IPS DF 4.7 (cell line): ENCODE results near the gene BABAM1.

Experiments used
- DNase-seq: peaks from one replicate; pipeline ENCODE4 v3.0.0-alpha.2; 2013; ENCODE audit warnings: low spot score; ENCODE audit errors: extremely low read depth

BABAM1 gene

DNA sequence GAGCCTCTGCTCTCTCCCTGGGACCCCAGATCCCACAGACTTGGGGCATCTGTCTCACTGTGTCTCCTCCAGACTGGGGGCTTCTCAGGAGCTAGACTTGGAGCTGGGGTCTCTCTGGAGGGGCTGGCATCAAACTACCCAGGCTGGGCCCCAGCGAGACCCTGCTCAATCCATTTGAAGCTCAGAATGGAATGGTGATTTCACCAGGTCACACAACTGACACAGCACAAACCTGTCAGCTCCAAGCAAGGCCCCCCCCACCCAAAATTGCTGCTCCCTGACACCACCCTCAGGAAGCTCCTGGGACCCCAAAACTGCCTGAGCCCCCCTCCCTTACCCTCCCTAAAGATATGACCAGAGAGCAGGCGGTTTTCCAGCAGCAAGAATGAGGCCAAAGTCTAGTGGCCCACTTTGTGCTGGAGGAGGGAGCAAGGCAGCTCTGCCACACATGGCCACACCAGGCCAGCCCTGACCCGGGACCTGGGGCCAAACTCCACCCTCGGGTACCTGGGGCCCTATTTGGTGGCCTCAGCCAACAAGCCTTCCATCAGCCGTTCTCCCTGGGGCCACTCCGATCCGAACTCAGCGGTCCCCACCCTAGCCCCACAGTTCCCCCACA lies 23.9 kb upstream of the BABAM1 start:
- no peak for DNase-seq

DNA sequence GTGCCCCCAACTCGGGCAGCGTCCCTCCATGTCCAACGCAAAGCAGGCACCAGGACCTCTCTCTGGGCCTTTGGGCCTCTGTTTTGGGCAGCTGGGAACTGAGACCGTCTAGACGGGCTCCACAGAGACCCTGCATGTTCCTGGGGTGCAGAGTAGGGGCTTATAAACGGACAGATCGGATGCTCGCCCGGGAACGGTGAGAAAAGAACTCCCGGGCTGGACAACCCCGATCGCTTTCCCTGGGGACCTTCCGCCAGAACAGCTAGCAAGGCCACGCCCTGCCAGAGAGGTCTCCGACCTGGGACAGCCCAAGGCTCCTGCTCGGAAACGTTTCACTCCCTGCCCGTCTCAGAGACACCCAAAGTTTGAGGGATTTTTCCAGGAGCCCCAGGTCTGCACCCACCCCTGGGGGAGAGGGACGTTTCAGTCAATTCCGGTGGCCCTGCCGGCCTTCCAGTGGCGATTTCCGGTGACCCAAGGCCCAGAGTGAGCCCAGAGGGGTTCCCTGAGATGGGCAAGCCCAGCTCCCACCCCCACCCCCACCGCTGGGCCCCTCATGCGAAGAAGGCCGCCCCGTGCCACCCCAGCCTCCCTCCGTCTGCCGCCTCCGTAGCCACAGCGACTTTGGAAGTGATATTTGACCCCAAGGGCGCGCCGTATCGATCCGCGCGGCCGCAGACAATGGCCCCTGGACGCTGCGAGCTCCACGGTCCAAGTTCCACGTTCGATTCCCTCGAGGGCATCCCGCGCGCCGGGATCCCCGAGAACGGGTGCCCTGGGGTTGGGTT lies 23.2 kb upstream of the BABAM1 start:
- no peak for DNase-seq

DNA sequence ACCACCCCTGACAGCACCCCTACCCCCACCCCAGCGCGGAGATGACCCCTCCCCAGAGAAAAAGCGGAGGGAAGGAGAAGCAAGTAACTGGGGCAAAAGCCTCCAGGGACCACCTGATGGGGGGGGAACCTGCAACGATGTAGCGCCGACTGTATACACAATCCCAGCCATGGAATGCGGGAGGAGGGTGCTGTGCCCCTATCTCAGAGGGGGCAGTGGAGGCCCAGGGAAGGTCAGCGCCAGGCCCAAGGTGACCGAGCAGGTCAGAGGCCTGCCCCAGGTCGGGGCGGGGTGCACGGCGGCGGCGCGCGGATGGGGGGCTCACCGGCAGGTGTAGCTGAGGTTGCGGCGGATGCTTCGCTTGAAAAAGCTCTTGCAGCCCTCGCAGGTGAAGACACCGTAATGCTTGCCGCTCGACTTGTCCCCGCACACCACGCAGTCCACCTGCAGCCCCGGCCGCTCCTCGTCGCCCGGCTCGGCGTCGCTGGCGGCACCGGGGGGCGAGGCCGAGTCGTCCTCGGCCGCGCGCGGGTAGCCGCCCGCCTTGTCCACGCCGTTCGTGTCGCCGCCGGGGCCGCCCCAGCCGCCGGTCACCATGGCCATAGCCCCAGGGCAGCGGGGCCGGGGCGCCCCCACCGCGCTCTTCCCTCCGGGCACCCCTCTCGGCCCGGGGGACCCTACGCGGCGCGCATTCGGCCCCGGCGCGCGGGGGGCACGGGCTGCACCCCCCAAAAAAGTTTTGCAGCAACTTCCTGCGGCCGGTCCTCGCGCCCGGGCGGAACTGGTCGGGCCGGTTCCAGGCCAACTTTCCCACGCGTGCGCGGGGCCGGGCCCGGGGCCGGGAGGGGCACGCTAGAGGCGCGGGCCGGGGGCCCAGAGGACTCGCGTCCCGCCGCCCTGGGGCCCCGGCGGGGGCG lies 22.4 kb upstream of the BABAM1 start:
- DNase-seq: no peak

DNA sequence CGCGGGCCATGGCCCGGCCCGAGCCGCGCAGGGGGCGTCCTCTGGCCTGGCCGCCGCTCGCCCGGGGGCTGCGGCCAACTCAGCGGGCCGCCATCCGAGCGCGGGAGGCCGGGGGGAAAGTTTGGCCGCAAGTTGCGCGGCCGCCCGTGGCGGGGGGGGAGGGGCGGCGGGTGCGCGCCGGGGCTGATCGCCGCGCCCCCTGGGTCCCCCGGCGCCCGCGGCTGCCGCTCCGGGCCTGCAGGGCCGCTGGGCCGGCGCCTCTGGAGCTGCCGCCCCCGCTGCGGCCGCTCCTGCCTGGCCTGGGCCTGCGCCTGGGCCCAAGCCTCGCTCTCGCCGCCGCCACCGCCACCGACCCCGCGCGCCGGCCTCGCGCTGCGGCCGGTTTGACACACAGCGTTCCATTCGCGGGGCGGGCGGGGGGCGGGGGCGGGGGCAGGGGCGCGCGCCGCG lies 21.7 kb upstream of the BABAM1 start, which contains the start of gene NR2F6:
TSS of gene NR2F6 (minus strand) at position 385 of the 450 bp plus-strand sequence. CDS start 699 bp downstream, outside the sequence.
- no peak for DNase-seq

DNA sequence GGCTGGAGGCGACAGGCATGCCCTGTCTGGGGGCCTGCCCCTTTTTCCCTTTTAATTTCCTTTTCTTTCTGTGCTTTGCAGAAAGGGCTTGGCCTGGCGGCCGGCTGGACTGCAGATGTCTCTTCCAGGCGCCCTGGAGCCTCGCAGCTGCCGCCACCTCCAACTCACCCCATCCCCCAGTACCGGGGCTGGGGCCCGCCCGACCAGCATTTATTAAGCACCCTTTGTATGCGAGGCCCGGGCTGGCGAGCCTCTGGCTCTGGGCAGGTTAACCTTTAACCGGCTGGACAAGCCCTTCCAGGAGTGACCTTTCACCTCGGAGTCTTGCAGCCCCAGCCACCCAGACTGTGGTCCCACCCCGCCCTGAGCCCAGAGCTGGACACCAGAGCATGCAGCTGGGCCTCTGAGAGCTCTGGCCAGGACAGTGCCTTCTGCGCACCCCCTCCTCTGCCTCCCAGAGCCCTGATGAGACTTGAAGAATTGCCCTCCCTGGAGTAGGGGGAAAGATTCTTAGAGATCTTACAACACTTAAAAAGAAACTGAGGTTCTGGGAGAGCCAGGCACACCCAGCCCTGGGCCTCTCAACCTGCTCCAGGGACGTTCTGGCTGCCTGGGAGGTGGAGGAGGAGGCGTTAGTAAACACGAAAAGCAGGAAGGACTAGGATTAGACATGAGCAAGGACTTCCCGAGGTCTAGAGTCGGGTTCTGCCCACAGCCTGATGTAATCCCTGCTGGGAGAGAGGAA lies 20.4 kb upstream of the BABAM1 start:
- DNase-seq: no peak

DNA sequence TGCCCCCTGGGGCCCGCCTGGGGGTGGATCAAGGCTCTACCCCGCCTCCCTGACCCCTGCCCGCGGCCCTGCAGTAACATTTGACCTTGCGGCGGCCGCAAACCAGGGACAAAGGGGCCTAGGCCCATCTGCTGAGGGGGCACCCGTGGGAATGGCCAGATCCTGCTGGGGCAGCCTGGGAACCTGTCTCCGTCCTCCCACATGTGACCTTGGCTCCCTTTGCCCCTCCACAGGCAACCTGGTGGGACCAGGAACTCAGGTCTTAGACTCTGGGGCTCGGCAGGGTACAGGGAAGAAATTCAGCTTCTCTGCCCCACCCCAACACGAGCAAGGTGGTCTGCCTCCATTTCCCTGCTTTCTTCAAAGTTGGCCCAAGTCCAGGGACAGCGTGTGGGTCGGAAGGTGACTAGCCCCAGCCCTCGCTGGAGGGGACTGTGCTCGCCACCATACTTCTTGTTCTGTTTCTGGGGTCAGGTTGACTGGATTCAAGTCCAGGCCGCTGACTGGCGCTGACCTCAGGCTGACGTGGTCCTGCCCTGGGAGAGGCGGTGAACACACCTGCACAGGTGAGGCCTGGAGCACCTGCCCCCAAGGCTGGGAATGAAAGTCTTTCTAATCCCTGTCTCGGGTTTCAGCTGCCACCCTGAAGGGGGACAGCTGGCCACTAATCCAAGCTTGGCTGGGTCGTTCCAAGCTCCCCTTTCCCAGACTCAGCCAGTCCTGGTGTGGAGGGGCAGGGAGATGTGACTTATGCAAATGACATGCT lies 19.0 kb upstream of the BABAM1 start:
- DNase-seq: no peak

DNA sequence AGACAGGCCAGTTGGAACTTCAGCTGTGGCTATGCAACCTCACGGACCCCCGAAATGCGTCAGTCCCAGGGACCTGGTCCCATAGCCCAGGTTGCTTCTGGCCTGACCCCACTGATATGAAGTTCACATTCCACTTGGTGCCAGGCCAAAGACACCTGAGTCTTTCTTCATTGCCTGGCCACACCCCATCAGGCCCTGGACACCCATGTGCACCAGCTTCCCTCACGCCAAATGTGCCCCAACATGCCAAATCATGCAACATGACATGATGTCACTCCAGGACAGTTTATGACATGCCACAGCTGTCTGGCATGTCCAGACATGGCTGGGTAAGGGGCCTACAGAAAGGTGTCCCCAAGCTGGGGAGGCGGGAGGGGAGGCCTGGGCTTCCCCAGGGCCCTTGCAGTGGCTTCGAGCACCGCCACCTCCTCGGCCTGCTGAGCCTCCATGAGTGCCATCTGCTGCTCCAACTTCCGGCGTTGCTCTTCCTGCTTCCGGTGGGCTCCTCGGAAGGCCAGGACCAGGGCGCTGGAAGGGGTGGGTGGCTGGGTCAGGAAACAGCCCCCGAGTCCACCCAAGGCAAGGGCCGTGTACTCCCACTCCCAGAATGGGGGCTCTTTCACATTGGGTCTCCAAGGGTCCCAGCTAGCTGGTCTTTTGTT lies 17.2 kb upstream of the BABAM1 start:
- no peak for DNase-seq

DNA sequence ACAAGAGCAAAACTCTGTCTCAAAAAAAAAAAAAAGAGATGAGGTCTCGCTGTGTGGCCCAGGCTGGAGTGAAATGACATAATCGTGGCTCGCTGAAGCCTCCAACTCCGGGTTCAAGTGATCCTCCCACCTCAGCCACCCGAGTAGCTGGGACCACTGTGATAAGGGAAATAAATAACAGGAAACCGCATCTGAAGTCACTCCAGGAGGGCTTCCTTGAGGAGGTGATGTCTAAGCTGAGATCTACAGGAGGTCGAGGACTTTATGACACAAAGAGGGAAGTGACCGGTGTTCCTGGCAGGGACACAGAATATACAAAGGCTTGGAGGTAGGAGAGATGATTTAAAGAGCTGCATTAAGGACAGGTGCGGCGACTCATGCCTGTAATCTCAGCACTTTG lies 12.6 kb upstream of the BABAM1 start:
- DNase-seq: no peak

DNA sequence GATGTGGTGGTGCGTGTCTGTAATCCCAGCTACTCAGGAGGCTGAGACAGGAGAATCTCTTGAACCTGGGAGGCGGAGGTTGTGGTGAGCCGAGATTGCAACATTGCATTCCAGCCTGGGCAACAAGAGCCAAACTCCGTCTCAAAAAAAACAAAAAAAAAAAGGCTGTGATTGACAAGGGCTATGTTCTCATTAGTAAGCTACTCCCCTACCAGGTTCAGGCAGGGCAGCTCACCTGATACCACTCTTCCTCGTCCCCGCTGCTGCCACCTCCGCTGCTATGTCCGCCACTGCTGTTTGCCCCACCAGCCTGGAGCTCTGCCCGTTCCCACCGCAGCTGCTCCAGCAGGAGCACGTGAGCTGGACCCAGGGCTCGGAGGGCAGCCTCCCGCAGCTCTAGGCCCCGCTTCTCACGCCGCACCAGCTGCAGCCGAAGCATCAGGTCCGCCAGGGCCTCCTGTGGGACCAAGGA lies 12.1 kb upstream of the BABAM1 start:
- no peak for DNase-seq

DNA sequence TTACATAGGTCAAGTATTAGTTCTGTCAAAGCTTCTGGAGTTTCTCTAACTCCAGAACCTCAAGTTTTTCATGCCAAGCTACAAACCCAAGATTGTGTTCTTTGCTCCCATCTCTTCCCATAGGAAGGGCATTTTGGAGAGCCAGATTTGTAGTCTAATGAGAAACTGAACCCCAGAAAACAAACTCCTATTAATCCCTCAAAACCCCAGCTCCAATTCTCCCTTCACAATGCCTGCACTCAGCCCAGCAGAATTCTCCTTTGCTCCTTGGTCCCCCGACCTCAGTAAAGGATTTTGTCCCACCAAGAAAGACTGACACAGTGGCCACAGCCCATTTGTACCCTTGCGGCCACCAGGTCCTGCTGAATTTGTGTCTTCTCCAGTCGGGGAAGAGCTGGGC lies 11.1 kb upstream of the BABAM1 start:
- DNase-seq: no peak

DNA sequence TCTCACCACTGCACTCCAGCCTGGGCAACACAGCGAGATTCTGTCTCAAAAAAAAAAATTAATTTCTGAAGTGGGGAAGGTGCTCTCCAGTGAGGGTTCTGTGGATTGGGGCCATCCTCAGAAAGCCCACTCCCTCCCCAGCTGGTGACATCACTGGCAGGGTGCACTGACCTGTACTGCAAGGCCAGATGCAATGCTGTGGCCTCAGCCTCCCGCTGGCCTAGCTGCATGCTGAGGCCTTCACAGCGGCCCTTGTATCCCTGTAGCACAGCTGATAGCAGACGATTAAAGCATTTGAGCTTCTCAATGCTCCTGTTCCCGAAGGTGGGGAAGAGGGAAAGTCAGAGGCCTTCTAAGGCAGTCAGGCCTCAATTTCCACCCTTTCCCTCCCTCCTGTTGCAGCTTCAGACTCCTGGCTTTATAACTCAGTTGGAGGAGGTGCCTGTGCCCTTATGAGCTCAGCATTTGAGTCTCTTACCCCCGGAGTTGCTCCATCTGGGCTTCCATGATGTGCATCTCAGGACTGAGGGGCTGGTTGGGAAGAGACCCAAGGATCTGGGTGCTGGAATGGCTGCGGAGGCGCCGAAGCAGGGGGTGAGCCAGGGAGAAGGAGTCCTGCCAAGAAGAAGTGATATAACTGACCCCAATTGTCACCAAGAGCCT lies 8.0 kb upstream of the BABAM1 start:
- DNase-seq: no peak

DNA sequence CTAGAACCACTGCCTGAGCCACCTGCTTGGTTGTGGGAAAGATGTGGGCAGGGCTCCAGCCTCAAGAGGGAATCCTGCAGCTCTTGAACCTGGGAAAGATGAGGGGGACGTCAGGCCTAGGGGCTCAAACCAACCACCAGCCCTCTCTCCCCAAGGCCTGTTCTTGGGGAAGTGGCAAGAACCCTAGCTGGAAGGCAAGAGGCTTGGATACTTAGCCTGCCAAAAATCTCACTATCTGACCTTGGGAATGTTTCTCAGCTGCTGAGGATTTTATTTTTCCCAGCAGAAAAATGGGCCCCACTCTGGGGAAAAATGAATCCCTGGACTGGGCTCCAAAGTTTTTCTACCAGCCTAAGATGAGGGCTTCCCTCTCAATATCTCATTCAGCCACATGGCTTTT lies 7.3 kb upstream of the BABAM1 start:
- no peak for DNase-seq

DNA sequence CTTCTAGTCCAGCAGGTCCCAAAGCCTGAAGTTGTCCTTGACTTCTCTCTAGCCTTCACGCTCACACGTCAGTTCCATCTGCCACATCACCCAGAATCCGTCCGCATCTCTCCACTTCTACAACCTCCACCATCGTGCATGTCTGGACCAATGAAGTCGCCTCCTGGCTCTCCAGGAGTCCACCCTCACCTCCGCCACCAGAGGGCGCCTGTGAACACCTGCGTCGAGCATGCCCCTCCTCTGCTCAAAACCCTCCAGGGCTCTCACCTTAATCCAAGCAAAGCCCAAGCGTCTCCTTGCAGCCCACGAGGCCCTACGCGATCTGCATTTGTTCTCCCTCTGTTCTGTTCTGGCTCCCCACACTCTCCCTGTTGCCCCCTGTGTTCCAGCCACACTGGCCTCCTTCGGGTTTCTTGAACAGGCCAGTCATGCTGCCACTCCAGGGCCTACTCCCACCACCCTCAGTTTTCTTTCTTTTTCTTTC lies 6.4 kb upstream of the BABAM1 start:
- DNase-seq: no peak

DNA sequence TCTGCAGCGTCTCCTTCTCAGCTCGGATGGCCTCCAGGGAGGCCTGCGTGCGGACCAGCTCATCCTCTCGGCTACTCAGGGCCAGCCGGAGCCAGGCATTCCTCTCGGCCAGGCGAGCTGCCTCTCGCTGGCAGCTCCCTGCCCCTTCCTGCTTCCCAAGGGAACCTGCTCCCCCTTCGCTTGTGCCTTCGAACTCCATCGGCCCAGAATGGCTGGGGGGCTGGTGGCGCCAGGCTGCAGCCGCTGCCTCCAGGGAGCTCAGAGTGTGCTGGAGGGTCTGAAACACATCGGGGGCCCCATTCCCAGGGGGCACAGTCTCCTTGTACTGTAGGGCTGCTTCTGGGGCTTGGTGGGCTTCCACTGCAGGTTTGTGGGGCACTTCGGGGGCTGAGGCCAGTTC lies 4.7 kb upstream of the BABAM1 start:
- no peak for DNase-seq

DNA sequence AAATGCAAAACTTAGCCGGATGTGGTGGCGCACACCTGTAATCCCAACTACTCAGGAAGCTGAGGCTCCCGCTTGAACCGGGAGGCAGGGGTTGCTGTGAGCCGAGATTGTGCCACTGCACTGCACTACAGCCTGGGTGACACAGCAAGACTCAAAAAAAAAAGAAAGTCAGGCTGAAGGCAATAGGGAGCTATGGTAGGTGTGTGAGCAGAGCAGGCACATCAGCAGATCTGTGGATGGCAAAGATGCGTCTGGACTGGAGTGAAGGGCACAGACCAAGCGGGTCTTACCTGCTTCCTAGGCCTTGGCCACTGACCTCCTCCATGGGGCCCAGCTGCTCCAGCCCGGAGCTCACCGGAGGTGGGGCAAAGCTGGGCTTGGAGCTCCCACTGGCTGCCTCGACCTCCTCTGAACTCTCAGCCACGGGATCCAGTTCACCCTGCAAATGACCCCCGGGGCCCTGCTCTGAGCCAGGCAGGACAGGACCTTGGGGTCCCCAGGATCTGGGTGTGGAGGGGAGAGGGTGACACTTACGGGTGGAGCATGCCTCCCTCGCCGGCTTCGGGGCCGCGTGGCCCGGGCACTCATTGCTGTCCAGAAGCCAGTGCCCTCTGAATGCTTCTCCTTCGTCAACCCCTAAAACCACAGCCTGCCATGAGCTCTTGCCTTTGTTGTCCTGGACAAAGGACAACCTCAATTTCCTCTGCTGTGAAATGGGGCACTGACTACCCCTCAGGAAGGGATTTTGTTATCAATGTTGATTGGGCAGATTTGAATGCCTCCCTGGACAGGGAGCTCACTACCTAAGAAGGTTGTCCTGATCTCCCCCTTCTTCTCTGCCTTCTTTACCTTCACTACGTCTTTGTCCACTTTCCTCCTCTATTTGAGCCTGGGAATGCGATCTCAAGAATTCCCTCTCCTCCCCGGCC lies 3.3 kb upstream of the BABAM1 start:
- DNase-seq: no peak

DNA sequence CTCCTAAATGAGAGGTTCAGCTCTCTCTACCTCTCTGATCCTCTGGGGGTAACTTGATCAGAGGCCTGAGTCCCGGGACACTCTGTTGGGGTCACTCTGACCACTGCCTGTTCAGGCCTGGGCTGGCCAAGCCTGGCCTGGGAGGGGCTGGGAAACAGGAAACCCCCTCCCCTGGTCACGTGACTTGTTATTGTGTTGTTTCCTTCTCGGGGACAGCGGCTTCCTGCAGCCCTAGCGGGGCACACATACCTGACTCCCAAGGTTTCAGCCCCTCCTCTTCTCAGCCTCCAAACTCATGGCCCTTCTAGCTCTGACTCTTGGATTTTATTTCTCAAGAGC lies 2.6 kb upstream of the BABAM1 start, which contains the start of gene USHBP1:
TSS of gene USHBP1 (minus strand) at position 105 of the 339 bp plus-strand sequence. CDS start 446 bp downstream, outside the sequence.
- DNase-seq: no peak

DNA sequence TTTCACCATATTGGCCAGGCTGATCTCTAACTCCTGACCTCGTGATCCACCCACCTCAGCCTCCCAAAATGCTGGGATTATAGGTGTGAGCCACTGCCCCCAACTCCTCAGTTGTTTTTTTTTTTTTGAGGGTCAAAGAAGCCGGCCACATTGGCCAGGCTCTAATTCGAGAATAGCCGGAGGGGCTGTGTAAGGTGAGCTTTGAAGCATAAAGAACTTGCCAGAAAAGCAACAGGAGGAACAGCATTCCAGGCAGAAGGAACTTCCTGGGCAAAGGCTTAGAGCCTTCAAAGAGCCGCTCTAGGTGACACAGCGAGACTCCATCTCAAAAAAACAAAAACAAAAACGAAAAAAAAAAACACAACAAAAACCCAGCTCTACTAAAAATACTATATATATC lies 1.2 kb upstream of the BABAM1 start:
- DNase-seq: no peak

DNA sequence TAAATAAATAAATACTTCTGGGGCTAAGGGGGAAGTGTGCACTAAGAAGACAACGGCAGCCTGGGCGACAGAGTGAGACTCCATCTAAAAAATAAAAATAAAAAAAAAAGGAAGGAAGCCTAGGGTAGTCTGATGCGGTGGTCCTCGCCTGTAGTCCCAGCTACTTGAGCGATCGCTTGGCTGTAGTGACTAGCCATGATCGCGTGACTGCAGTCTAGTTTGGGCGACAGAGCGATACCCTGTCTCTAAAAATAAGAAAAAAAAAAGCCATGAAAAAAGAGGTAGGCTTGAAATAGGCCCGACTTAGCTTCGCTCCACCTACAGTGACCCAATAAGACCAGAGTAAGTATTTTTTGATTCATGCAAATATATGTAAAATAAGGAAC lies 661 bp upstream of the BABAM1 start:
- DNase-seq: no peak
